Stimulated activated CD4-positive, alpha-beta T cell treated with anti-CD3 and anti-CD28 coated beads, Interleukin-4, amount 100 ng/mL, for 48 hours (primary cell): ENCODE measurements around the gene CAMK4.

Source experiments
- DNase-seq, 2 donors: peaks; one replicate each; pipeline ENCODE4 v3.0.0-alpha.2; 2020; ENCODE audit warnings: low read depth in 2 of 2

Gene CAMK4

GRCh38 chr5:111422747-111423720 lies 198.8 kb downstream of the CAMK4 start:
- no peak for DNase-seq

DNA sequence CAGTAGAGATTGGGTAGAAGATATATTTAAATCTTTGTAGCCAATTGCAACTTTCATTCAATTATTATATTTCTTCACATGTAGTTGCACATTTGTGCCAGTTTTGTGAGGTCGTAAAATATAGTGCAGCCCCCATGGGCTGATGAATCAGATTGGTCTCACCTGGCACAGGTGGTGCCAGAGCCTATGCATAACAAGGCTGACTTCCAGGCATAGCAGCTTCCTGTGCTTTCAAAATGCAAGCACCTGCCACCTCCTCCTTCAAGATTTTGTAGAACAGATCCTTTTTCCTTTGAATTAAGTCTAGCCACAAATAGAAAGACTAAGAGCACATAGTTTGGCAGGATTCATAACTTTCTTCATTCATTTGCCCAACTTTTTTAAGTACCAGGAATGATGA lies 201.0 kb downstream of the CAMK4 start:
- no peak for DNase-seq

DNA sequence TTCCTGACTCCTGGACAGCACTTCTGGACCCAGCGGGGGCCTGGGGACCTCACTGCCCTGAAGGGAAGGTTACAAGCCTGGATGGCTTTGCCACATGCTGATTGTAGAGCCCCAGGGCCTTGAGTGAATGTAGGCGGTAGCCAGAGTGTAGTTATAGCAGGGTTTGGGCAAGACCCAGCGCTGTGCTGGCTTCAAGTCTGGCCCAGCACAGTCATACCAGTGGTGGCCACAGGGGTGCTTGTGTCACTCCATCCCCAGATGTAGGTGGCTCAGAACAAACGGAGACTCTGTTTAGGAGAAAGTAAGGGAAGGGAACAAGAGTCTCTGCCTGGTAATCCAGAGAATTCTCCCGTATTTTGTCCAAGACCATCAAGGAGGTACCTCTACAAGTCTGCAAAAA lies 203.6 kb downstream of the CAMK4 start:
- DNase-seq, result no peak

DNA sequence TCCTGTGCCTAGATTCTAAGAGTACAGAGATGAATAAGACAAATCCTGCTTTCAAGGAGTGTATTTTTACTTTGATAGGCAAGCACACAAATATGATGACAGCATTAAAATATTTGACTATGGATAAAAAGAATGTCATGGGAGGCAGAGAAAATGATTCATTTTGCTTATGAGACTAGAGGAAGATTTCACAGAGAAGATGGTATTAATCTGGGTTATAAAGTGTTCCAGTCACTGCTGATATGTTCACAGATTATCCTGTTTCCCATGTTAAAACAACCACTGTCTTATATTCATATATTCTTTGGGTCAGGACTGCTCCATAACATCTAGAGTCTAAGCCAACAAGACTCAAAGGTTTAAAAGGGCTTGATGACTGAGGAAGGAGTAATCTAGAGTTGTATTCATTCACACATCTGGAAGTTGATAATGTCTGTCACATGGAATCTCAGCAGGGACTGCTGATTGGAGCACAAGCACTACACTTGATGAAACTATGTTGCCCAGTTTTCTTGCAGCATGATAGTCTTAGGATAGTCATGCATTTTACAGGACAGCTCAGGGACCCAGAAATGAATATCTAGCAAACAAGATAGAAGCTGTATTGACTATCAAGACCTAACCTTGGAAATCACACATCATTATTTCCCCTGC lies 208.8 kb downstream of the CAMK4 start:
- no peak for DNase-seq

- DNase-seq, result no peak
Measured at GRCh38 chr5:111434800-111435199, 210.6 kb downstream of the CAMK4 start.

DNA sequence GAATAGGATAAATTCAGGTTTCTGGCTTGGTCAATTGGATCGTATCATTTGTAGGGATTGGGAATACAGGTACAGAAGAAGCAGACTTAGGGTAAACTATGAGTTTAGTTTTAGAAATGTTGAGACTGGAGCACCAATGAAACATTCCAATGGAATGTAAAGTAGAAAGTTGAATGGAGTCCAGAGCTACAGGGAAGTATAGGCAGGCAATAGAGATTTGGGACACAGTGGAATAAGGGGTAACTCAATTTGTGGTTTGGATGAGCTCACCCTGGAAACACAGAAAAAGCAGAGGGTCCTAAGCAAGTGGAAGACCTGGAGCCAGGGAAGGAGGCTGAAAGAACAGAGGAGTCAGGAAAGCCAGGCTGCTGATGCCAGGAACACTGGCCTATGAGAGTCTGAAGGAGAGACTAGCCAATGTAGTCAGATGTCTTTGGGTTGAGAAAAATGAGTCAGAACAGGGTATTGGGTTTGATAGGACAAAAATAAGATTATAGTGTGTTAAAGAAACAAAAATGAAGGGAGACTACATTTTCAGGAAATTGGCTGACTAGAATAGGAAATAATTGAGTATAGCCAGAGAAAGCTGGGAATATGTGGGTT lies 215.4 kb downstream of the CAMK4 start:
- no peak for DNase-seq

DNA sequence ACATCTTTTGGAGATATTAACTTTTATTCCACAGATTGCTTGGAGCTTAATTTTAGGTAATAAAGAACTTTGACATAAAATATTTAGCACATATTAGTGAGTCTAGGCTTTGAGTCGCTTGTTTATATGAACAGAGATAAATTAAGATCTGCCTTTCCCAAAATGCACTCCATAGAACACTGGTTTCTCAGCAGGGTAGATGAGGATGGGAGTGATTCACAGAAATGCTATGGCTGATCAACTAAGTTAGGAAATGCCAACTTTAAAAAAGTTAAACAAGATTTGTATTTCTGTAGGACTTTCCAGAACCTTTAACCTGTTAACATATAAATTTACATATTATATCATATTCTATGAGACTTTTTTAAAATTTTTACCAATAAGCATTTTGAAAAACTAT lies 222.9 kb downstream of the CAMK4 start:
- DNase-seq, result no peak

- no peak for DNase-seq
Measured at GRCh38 chr5:111447822-111448221, 223.6 kb downstream of the CAMK4 start.

GRCh38 chr5:111453295-111453694 lies 229.1 kb downstream of the CAMK4 start:
- no peak for DNase-seq

DNA sequence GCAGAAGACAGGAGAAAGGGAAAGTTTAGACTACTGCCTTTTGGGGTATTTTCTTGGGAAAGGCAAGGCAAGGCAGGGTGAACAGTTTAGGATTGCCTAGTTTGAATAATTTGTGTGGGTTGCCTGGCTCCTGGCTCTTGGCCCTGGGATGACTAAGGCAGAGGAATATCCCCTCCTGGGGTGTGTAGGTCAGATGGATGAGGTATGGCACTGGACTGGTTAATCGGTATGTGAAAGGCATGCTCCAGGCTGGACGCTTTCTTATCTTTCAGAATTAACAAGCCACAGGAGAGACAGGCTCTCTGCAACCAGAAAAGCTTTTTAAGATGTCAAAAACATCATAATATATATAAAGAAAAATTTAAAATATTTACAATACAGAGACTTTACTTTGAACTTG lies 229.6 kb downstream of the CAMK4 start:
- DNase-seq, result no peak

DNA sequence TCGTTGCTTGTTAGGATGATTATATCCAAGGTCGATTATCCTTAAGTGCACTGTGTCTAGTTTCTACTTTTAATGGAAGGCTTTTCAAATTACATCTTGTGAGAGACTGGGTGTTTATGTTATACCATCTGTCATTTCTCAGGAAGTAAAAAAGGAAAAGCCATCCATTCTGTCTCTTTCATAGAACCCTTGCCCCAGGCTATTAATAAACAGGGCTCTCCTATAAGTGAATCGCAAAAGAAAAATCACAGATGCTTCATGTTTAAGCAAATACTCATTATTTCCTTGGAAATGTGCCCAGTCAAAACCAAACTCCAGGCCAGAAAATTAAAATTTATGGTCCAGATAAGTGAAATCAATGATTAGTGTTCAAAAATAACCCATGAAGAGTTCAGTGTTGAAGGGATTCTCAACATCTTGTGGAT lies 230.0 kb downstream of the CAMK4 start:
- DNase-seq, result no peak

DNA sequence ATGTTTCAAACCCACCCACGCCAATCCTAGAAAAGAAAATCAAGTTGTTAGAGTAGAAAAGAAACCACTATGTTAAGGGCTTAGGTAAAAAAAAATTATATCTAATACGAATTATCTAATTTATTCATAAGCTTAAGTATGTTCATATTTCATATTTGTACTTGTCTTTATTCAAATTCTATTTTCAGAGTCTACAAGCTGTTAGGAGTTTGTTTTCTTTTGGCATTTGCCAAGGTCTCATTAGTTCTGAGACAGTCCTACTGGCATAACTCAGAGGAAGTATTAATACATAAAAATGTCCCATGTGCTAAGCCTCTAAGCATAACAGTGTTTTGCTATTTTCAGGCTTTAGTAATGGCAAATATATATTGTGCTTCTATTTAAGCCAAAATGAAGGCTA lies 230.6 kb downstream of the CAMK4 start:
- DNase-seq, result no peak

DNA sequence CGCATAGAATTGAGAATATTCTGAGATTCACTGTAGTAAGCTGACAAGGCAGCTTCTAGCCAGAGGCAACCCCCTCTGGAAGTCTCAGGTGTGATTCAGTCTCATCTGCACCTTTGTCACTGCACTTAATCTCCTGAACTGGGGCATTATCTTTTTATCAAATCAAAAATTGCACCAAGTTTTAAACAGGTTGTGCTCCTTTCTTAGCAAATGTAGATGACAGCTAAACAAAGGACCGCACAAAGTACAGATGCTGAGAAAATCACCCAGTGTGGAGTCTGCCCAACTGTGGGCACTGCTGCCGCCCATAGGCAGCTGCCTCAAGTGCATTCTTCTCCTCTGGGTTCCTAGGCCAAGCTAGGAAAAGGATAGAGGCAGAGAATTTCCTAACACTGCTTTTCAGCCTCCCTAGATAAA lies 237.1 kb downstream of the CAMK4 start:
- no peak for DNase-seq

DNA sequence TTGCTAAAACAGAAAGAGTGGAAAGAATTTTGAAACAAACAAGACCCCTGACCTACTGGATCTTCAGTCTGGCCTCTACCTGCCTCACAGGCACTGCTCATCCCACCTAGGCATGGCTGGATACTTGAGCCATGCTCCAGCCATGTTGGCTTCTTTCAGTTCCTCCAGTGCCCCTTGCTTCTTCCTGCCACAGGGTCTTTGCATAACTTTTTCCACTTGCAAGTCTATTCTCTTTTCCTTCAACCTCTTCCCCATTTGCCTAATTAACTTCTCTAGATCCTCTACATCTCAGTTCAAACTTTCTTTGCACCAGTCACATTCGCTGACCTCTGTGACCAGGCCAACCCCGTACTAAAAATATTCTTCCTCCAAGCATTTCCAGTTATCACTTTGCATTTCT lies 237.8 kb downstream of the CAMK4 start:
- DNase-seq, result no peak

DNA sequence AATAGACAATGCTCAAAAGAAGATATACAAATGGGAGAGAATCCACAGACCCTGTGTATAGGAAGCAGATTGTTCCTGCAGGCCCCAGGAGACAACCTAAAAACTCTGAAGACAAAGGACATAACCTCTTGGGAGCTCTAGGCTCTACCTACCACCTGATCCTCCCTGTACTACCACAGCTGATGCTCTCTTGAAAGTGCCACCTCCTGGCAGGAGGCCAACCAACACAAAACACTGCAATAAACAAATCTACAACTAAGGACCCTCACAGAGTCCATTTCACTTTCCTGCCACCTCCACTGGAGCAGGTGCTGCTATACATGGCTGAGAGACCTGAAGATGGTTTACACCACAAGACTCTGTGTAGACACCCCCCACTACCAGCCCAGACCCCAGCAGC lies 239.1 kb downstream of the CAMK4 start:
- DNase-seq, result no peak

DNA sequence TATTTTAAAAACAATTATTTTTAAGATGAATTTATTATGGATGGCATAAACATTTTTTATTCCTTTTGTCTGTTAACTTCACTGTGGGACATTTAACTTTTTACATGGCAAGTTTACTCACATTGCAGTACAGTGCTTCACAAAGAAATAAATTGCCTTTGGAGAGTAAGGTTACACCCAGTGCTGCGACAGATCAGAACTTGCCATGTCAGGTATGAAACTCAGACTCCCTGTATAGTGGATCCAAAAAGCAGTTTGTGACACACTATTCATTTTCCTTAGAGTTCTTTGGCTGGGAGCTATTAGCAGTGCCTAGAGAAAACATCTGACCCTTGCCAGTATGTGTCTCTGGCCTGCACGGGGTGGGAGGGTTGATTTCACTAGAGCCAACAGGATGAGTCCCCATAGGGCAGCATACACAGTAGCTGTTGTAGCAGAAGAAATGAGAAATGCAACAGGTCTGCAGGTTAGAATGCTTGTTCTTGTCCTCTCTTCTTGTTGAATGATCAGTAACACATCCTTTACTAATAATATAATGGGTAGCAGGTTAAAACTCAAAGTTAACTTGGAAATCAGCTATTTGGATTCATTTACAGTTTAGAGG lies 245.2 kb downstream of the CAMK4 start:
- no peak for DNase-seq

DNA sequence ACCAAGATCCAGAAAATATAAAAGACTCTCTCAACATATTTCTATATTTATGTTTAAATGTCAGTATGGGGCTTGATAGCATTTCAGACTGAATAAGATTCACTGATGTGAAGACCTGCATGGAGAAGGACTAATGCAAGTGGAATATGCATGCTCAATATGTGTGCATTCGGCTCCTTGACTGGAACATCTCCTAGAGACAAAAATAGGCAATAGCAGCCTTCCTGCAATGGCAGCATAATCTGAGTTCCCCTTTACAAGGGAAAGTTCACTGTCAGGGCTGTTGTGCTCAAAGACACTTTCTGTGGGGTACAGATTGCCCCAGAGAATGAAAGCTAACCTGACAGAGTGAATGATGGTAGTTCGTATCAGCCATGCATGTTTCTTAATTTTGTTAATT lies 245.7 kb downstream of the CAMK4 start:
- DNase-seq, result no peak

DNA sequence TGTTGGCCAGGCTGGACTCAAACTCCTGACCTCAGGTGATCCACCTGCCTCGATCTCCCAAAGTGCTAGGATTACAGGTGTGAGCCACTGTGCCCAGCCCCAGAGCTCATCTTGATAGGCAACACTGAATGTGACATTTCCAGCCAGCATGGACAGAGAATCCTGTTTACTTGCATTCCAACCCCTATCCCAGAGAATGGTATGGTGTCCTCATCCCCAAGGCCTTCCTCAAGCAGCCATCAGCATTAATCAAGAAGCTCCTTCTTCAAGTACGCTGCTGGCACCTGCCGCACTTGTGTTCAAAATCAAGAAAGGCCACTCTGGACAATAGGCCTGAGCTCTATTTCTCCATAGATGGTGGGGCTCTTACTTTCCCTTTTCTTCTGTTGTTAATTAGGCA lies 247.9 kb downstream of the CAMK4 start:
- no peak for DNase-seq

DNA sequence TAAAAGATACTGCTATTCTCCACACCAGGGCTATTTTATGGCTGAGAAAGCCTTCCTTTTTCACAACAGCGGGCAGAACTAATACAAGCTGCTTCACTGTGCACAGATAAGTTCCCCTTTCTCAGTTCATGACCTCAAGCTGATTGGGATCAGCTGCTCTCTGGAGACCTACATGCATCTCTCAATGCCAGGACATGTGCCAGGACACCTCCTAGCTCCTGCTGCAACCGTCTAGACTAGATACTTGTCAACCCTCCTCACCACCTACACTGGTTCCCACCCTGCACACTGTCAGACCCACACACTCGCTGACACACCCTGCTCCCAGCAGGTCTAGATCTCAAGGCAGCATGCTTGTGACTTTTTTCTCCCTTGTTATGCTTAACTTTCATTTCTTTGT lies 248.4 kb downstream of the CAMK4 start:
- no peak for DNase-seq

DNA sequence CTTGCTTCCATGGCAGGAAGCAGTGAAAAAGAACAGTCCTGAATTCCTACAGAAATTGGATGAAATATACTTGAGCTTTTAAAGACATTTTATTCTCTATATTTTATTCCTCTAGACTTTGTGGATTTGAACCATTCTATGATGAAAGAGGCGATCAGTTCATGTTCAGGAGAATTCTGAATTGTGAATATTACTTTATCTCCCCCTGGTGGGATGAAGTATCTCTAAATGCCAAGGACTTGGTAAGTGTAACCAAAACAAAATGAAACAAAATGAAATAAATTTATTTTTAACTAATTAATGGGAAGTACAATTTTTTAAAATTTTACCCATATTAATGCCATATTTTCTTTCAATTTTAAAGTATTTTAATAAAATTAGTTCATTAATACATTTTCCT lies 254.1 kb downstream of the CAMK4 start:
- no peak for DNase-seq

DNA sequence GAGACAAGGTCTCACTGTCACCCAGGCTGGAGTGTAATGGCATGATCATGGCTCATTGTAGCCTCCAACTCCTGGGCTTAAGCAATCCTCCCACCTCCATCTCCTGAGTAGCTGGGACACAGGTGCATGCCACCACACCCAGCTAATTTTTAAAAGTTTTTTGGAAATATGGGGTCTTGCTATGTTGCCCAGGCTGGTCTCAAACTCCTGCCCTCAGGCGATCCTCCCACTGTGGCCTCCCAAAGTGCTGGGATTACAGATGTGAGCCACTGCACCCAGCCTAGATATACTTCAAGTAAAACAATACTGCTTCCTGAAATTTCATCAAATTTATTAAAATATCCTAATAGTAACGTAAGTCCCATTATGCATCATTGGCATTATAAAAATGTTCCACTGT lies 254.7 kb downstream of the CAMK4 start:
- no peak for DNase-seq

- DNase-seq, result no peak
Measured at GRCh38 chr5:111480346-111480745, 256.2 kb downstream of the CAMK4 start.
